GM18499 (cell line): ENCODE measurements around the gene LEF1.

Source experiments
- ATAC-seq: cut with Tn5 transposase; IDR thresholded peaks from one replicate; pipeline ENCODE4 v1.9.1; 2021; ENCODE audit warnings: moderate number of reproducible peaks; ENCODE audit not compliant: insufficient read depth, unreplicated experiment

Gene LEF1

GRCh38 chr4:108168671-108169523, at the start of gene LEF1:
Gene LEF1, minus strand, starts transcription at chr4:108168932. Its CDS starts 1,165 bp downstream, at chr4:108167767.
- no peak for ATAC-seq

GRCh38 chr4:108216510-108216909, 47.8 kb upstream of the LEF1 start:
- no peak for ATAC-seq

- no peak for ATAC-seq
These were observed 46.3 kb upstream of the LEF1 start for GRCh38 chr4:108215055-108215454.

GRCh38 chr4:108213723-108214122, 45.0 kb upstream of the LEF1 start:
- ATAC-seq = no peak

- ATAC-seq = no peak
These were observed 44.6 kb upstream of the LEF1 start for GRCh38 chr4:108213308-108213707.

- ATAC-seq = no peak
These were observed 42.5 kb upstream of the LEF1 start for GRCh38 chr4:108210989-108211835.

GRCh38 chr4:108209489-108209888, 40.8 kb upstream of the LEF1 start:
- no peak for ATAC-seq

- no peak for ATAC-seq
These were observed 37.1 kb upstream of the LEF1 start for GRCh38 chr4:108205859-108206258.

- ATAC-seq = no peak
These were observed 35.8 kb upstream of the LEF1 start for GRCh38 chr4:108204518-108204917.

- no peak for ATAC-seq
These were observed 34.6 kb upstream of the LEF1 start for GRCh38 chr4:108203377-108203776.

- no peak for ATAC-seq
These were observed 33.0 kb upstream of the LEF1 start for GRCh38 chr4:108201774-108202173.

- ATAC-seq = no peak
These were observed 31.1 kb upstream of the LEF1 start for GRCh38 chr4:108199881-108200280.

- ATAC-seq = no peak
These were observed 25.3 kb upstream of the LEF1 start for GRCh38 chr4:108193886-108194672.

GRCh38 chr4:108192935-108193334, 24.2 kb upstream of the LEF1 start:
- ATAC-seq = no peak

GRCh38 chr4:108192056-108192455, 23.3 kb upstream of the LEF1 start:
- ATAC-seq = no peak

GRCh38 chr4:108191269-108191914, 22.7 kb upstream of the LEF1 start:
- no peak for ATAC-seq

GRCh38 chr4:108188770-108189169, 20.0 kb upstream of the LEF1 start:
- no peak for ATAC-seq

GRCh38 chr4:108185252-108185651, 16.5 kb upstream of the LEF1 start:
- ATAC-seq = no peak

GRCh38 chr4:108184453-108185049, 15.8 kb upstream of the LEF1 start:
- ATAC-seq = no peak

GRCh38 chr4:108181704-108182103, 13.0 kb upstream of the LEF1 start:
- no peak for ATAC-seq
